Activated CD4-positive, alpha-beta T cell treated with anti-CD3 and anti-CD28 coated beads, Interleukin-2, amount 50 U/mL, for 24 hours (primary cell): ENCODE results near the gene MOK.
"Not testable (repeated sequence)": the region's sequence is repeated elsewhere in the genome, so short reads cannot be mapped to it uniquely, and the experiment has no call there.

Experiments
- DNase-seq, 2 donors: peaks; one replicate each; pipeline ENCODE4 v3.0.0-alpha.2; 2020; ENCODE audit warnings: low read depth in 1 of 2, low spot score in 1 of 2

The MOK gene, protein sequence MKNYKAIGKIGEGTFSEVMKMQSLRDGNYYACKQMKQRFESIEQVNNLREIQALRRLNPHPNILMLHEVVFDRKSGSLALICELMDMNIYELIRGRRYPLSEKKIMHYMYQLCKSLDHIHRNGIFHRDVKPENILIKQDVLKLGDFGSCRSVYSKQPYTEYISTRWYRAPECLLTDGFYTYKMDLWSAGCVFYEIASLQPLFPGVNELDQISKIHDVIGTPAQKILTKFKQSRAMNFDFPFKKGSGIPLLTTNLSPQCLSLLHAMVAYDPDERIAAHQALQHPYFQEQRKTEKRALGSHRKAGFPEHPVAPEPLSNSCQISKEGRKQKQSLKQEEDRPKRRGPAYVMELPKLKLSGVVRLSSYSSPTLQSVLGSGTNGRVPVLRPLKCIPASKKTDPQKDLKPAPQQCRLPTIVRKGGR

DNA sequence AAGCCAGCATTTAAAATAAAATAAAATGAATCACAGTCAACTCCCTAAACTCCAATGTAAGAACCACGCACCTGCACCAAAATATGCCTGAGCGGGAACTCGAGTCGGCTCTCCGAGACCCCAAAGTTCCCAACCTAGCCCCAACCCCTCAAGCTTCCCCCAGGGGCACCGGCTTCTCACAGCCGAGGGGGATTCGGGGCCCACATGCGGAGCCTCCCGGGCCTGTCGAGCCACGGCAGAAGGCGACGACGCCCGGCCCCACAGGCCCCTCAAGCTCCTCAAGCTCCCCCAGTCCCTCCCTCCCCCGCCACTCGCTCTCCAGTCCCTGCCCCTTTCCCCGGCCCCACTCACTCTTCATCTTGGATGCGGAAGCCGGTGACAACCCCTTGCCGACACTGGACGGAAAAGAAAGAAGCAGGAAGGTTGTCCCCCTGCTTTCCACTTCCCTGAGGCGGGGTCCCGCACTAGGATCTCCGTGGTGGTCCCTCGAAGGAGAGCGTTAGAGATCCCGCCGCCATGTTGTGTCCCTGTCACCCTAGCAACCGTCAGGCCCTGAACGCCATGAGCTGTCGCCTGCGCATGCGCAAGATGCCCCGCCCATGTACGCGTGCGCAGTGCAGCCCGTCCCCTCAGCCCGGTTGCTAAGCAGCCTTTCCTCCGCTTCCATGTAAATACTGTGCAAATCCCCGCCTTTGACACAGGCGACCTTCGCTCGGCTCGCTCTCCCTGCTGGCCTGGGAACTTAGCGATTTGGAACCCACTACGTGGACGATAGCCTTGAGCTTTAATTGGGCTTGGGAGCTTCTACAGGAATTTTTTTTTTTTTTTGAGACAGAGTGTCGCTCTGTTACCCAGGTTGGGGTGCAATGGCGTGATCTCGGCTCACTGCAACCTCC, at the start of gene MOK:
Gene MOK (minus strand): TSS at position 554 of the 896 bp plus-strand sequence. CDS start 196 bp downstream, at position 358.
- peak; percentile 96 to 98 for DNase-seq

DNA sequence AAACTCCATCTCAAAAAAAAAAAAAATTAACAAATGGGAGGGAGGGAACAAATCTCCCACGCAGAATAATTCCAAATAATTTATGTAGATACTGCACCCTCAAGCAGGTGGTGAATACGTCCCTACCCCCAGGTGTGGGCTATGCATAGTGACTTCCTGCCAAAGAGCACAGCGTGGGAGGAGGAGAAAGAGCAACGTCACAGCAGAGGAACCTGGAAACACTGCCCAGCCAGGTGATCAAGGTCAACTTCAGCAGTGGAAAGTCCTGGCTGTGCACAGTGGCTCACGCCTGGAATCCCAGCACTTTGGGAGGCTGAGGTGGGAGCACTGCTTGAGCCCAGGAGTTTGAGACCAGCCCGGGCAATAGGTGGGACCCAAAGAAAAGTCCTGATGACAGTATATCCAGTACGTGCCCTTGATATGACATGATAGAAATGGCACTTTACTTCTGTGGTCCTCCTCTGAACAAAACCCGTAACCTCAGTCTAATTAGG, 48.2 kb upstream of the MOK start:
- no peak for DNase-seq

DNA sequence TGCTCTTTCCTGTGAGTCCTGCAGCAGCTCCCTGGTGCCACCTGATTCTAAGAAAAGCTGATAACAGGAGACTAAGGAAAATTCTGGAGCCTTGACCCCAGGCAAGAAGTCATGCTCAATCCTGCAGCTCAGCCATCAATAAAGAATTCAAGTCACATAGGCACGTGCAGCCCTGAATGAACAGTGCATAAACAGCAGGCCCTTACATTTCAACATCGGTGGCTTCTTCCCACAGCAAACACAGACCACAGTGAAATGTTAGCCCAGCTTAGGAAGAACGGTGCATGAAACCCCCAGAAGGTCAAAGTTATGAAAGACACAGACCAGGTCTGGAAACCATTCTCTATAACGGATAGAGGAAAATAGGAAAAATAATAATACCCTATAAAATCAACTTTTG, 47.2 kb upstream of the MOK start:
- no peak for DNase-seq

DNA sequence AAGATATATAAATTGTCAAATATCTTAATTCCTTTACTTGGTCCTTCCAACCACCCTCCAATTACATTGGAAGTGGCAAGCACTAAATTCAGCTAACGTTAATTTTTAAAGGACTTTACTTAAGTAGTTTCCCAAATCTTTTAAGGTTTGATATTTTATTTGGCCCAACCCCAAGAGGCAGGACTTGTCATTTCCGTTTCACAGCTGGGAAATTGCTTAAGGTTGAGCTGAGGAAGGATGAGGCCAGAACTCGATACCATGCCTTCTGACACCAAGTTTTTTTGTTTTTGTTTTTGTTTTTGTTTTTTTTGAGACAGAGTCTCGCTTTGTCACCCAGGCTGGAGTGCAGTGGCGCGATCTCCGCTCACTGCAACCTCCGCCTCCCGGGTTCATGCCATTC, 46.6 kb upstream of the MOK start:
- DNase-seq, result not testable (repeated sequence)

DNA sequence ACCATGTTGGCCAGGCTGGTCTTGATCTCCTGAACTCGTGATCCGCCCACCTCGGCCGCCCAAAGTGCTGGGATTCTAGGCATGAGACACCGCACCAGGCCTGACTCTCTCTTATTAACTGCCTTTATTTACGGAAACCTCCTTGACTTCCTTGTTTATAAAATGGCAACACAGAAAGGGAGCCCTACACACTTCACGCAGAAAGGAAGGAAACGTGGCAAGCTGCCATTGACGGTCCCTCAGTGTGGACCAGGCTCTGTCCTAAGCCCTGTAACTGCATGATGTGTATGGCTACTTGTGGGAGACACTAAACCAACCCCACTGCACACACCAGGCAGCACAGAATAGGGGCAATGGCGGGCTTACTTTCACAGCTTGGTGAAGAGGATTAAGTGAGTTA, 46.1 kb upstream of the MOK start:
- DNase-seq, result no peak

DNA sequence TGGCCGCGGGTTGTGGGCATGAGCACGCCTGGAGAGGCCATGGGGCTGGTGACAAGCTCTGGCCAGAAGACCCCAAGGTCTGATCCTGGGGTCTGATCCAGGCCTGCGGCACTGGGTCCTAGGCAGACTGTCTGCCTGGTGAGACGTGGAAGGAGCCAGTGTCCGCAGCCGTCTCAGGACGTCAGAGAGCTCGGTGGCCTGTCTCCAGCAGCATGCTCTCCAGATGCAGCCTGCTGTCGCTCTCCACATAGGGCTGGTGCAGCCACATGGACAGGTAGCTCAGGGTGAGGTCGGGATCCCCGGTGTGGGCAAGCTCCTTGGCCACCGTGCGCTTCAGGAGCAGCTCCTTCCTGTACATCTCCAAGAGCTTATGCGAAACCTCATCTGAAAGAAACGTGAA, 43.4 kb upstream of the MOK start:
- DNase-seq, result no peak

DNA sequence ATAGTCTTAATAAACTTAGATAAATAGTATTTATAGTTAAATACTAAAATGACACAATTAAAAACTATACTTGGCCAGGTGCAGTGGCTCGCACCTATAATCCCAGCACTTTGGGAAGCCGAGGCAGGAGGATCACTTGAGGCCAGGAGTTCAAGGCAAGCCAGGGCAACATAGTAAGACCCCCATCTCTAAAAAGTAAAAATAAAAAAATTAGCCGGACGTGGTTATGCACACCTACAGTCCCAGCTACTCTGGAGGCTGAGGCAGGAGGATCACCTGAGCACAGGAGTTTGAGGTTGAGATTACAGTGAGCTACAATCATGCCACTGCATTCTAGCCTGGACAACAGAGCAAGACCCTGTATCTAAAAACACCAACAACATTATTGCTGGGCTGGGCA, 41.7 kb upstream of the MOK start:
- no peak for DNase-seq

DNA sequence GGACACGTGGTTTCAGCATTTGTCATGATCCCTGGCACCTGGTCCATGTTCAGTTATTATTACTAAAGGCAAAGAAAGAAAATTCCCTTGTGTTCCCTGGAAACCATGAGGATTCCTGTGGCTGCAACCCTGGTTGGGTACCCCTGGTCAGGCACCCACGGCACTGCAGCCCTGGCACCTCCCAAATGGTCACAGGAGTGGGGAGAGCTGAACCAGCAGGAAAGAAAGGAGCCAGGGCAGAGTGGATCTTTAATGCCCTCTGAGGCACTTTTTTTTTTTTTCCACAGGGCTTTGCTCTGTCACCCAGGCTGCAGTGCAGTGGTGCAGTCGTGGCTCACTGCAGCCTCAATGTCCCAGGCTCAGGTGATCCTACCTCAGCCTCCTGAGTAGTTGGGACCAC, 40.3 kb upstream of the MOK start:
- DNase-seq, result no peak

DNA sequence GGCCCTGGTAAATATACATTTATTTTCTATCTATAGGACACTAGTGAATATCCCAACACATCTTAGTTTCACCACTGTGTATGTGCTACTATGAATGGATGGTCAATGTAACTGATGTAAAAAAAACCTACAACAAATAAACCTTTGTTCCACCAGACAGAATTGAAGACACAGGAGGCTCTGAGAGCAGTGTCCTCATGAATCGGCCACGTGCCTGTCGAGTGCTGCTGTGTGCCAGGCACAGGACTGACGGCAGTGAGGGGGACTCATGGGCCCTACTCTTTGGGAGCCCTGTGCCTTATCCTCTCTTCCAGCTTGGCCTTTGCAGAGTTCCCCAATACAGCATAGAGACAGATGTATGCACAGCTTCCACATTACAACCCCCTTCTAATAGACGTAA, 39.5 kb upstream of the MOK start:
- no peak for DNase-seq

DNA sequence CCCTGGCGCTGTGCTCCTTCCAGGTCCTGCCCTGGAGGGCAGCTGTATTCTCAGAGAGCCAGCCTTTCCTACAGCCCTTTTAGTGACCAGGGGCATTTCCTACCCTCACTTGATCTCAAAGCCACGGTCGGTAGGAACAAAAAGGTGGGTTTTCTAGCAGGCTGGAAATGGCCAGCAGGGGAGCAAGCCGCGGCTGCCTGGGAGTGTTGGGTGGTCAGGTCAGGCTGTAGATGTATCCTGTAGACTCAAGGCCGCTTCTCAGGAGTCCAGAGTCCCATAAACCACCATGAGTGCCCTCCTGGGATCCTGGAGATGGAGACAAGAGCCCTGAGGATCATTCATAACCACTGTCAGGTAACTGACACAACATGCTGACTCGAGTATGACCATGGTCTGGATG, 39.1 kb upstream of the MOK start:
- no peak for DNase-seq

DNA sequence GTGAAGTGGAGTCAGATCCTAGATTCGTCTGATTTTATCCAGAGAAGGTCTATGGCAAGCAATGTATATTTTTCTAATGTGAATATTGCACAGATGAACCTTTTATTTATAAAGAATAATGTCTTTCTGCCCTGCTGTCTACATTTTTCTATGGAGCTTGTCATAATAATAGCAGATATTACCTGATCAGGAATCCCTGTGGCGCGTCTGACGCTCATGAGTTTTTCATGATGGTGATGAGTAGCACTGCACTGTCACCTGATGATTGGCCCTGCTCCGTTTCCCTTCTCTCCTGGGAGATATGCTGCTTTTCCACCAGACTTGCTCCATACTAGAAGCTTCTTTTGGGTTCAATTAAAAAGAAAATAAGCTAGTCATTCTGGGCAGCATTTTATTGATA, 37.3 kb upstream of the MOK start:
- no peak for DNase-seq

DNA sequence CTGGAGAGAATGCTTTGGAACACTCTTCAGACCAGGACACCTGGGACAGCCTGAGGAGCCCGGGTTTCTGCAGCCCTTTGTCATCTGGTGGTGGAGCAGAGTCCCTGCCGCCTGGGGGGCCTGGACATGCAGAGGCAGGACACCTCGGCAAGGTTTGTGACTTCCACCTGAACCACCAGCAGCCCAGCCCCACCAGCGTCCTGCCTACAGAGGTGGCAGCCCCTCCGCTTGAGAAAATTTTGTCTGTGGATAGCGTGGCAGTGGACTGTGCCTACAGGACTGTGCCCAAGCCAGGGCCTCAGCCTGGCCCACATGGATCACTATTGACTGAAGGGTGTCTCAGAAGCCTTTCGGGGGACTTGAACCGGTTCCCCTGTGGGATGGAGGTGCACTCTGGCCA, 36.6 kb upstream of the MOK start:
- no peak for DNase-seq

DNA sequence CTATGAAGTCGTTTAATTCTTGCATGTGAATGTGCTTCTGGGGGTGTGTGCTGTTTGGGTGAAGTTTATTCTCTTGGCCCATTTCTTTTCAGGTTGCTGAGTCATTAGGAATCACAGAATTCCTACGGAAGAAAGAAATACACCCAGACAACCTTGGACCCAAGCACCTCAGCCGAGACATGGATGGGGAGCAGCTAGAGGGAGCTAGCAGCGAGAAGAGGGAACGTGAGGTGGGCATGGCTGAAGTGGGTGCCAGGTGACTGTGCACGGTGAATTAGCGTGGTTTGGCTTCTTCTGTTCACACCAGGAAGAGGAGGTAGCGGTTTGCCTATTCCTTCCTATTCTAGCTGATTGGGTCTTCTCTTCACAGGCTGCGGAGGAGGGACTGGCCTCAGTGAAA, 33.8 kb upstream of the MOK start:
- DNase-seq, result no peak

DNA sequence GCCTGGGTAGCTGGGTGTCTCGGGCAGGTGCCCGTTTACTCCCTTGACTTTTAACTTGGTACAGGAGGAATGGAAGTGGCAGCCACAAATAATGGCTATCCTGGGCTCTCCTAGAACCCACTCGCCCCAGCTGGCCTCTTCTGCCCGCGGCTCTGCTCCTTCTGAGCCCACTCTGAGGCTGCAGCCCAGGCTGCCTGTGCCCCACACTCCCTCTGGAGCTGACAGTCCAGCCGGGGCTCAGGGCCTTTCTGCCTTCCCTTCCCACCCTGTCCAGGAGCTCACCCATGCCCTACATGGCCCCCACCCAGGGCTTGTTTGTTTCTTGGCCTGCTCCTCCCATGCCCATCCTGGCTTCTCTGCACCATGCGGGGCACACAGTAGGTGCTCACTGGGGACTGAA, 30.2 kb upstream of the MOK start:
- DNase-seq, result no peak

DNA sequence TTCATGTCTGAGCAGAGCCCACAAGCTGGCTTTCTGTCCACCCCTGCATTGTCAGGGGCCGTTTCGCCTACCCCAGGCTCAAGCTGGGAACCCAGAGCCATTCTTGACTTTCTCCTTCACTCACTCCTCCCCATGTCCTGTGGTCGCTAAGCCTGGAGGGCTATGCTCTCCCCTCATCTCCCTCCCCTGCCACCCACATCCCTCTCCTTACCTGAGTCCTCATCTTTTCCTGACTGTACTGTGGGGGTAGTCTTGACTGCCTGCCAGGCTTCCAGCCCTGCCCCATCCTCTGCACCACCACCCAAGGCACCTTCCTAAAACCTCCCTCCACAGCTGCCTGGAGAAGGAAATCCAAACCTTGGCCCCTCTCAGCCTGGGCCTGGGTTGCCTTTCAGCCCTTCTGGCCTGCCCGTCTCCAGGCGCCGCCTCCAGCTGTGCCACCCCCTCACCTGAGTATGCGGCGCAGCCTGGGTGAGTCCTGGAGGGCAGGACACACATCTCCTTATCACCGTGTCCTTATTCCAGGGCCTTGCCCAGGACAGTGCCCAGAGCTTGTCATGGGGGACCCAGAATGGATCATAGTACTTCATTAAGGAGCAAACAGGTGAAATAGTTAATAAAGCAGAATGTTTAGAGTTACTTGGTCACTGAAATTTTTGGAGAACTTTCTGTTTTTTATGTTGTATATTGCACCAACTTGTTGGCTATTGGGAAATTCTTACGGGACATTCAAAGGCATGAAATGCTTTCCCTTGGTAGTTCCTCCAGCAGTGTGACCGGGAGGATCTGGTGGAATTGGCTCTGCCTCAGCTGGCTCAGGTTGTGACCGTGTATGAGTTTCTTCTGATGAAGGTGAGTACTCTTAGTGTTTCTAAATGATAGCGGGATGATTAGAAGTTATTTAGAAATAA, 29.1 kb upstream of the MOK start:
- DNase-seq, result no peak

DNA sequence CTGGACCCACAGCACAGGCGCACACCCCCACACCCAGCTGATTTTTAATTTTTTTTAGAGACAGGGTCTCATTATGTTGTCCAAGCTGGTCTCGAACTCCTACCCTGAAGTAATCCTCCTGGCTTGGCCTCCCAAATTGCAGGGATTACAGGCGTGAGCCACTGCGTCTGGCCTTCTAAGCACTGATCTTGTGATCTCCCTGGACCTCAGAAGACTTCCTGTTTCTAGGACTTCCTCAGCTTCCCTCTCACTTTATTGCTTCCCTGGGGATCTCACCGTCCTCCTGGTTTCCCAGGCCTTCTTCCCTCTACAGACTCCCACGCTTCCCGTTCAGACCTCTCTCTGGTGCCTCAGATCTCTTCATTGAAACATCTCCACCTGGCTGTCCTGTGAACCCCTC, 28.4 kb upstream of the MOK start:
- no peak for DNase-seq

DNA sequence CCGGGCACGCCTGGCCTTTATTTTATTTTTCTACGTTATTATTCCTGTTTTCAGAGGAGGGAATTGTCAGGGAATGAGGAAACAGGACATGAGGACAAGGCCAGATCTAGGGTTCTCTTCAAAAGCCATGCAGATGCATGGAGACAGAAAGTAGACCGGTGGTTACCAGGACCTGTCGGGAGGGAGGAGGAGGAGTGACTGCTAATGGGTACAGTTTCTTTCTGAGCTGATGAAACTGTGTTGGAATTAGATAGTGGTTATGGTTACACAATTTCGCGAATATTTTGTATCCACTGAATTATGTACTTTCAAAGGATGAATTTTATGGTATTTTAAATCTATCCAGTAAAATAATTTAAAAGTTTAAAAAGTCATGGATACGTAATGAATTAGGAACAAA, 25.8 kb upstream of the MOK start:
- DNase-seq, result no peak

DNA sequence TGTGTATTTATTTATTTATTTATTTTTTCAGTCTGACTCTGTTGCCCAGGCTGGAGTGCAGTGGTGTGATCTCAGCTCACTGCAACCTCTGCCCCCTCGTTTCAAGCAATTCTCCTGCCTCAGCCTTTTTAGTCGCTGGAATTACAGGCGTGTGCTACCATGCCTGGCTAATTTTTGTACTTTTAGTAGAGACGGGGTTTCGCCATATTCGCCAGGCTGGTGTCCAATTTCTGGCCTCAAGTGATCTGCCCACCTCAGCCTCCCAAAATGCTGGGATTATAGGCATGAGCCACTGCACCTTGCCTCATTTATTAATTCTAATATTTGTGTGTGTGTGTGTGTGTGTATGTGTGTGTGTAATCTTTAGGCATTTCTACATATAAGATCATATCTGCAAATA, 24.4 kb upstream of the MOK start:
- not testable (repeated sequence) for DNase-seq

DNA sequence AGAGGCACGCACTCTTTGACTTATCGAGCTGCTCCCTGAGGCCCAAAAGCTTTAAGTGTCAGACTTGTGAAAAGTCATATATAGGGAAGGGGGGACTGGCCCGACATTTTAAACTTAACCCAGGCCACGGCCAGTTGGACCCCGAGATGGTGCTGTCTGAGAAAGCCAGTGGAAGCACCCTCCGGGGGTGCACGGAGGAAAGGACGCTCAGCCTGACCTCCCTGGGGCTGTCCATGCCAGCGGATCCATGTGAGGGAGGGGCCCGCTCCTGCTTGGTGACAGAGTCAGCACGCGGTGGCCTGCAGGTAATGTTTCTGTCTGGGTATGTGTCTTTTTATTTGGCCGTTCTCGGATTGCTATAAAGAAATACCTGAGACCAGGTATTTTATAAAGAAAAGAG, 21.6 kb upstream of the MOK start:
- no peak for DNase-seq

DNA sequence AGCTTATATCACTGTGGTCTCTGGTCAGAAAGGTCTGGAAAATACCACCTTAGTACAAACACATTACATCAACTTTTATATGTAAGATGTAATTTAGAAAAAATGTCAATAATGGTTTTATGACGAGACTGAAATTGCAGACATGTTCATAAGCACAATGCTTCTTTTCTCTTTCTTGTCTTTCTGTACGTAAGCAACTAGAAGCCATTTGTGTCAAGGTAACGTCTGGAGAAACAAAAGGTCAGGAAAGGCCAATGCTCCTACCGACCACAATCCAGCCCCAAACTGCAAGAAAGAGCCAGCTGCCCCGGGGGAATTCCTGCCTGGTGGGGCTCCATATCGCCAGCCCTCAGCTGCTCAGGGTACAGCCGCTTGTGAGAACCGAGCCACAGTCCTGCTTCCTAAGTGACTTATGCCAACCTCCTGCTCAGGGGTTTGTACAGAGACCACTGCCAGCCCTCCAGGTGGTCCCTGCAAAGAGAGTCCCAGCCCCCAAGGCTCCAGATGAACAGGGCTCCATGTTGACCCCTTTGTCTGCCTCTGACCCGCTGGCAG, 20.9 kb upstream of the MOK start:
- DNase-seq, result no peak

DNA sequence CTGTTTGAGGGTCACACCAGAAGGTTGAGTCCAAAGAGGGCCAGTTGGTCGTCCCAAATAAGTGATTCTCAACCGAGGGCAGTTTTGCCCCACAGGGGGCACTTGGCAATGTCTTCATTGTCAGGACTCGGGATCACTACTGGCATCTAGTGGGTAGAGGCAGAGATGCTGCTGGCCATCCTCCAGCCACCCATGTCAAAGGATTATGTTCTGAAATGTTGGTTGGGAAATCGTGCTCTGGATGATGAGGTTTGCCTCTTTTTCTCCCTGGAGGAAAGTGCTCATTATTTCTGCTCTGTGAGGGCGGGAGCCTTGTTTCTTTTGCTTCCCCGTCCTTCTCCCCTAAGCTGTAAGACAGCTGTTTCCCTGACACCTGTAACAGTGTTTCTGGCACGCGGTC, 18.1 kb upstream of the MOK start:
- DNase-seq, result no peak
